IPS-NIHi7 (cell line): Measurements from ENCODE around the gene HACD4.
"Not testable (repeated sequence)": the region's sequence is repeated elsewhere in the genome, so short reads cannot be mapped to it uniquely, and the experiment has no call there.

ENCODE experiments used
- DNase-seq: peaks from one replicate; pipeline ENCODE4 v3.0.0; 2012; ENCODE audit warnings: mixed read lengths; ENCODE audit errors: extremely low spot score

Gene HACD4

DNA sequence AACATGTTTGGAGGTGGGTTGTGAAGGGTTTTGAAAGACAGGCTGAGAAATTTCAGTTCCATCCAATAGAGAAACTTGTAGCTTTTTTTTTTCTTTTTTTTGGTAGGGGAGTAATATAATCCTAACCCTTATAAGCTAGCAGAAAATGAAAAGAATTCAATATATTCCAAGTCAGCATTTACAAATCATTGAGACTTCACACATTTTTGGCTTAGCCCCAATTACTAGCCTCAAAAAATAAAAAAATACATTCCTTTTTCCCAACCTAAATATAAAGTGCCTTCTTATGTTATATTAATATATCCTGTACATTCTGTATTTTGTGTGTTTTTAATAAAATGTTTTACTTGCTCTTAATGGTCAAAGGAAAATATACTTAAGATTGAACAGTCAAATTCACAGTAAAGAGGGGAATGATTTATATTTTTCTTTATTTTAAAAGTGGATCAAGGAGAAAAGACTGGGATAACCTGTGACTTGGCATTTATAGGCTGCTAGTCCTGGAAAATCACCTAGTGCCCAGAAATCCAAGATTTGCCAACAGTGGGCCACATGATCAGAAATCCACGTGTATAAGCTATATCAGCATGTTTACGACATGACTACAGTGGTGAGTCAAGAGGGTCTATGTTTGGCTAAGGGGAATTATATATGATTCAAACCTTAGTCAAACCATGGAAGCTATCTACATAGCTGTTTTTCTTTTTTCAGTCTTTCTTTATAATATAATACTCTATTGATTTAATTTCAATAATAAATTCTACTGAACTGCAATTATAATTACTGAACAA is 14.5 kb downstream of the HACD4 start:
- DNase-seq, result no peak

- no peak for DNase-seq
Measured at GRCh38 chr9:21015995-21016394, 15.4 kb downstream of the HACD4 start.

DNA sequence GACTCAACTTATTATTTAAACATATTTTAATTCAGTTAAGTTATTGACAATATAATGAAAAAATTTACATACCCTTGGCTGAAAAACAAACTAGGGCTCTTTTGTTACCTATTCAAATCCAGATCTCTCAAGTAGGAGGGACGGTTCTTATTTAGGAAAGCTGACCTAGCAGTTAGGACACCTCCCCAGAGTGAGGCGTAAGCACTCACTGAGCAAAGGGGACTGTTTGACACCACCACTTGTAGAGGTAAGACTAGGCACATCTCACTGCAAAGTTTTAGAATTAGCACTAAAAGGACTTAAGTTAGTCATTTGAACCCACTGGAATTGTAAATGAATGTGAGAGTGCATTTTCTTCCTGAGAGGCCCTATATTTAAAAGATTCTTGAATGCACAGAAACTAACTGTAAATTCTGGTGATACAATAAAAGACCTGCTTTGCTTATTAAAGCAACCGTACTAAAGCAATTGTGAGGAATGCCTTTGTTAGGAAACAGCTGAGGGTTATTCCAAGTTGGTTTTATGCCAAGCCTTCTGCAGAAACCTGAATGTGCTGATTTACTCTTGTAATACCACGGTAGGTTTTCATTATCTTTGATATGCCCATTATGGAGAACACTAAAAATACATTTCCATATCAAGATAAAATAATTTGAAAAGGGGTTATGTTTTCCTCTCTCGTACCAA is 16.2 kb downstream of the HACD4 start:
- no peak for DNase-seq

DNA sequence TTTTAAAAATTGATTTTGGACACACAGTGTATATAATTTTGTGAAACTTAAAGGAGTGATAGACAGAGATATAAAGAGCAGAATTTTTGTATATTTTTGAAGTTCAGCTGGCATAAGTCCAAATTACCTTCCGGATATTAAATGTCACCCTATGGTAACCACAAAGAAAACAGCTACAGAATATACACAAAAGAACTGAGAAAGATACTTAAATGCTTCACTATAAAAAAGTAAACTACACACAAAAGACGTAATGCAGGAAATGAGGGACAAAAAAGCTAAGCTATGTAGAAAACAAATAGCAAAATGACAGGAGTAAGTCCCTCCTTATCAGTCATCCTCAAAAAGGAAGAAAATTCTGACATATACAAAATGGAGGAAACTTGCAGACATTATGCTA is 29.4 kb downstream of the HACD4 start:
- DNase-seq, result no peak

DNA sequence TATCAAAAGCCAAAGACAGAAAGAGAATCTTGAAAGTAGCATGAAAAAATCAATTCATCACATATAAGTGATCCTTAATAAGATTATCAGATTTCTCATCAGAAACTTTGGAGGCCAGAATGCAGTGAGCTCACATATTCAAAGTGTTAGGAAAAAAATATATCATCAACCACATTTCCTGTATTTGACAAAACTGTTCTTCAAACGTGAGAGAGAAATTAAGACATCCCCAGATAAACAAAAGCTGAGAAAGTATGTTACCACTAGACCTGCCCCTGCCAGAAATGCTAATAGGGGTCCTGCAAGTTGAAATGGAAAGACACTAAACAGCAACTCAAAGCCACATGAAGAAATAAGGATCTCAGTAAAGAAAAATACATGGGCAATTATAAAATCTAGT is 29.9 kb downstream of the HACD4 start:
- no peak for DNase-seq

DNA sequence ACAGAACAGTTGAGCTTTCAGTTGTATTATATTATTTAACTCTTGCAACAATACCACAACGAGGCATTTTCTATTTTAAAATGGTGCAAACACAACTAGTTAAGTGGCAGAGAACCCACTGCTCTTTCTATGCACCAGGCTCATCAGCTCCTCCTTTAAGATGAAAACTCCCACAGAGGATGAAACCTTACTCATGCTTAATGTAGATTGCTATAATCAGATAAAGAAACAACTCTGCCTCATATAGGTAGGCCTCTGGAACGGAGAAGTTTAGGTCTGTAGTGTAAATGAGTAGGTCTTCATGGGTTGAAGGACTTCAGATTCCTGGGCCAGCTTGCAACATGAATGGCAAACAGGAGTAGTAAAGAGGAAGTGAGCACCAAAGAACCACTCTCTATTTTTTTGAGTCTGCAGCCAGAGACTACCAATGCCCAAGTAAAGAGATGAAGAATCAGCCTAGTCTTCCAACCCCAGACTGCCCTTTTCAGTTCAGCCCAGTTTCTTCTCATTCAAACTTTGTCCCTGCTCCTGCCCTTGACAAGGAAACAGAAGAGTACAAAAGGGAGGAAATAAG is 33.9 kb downstream of the HACD4 start:
- DNase-seq, result no peak

DNA sequence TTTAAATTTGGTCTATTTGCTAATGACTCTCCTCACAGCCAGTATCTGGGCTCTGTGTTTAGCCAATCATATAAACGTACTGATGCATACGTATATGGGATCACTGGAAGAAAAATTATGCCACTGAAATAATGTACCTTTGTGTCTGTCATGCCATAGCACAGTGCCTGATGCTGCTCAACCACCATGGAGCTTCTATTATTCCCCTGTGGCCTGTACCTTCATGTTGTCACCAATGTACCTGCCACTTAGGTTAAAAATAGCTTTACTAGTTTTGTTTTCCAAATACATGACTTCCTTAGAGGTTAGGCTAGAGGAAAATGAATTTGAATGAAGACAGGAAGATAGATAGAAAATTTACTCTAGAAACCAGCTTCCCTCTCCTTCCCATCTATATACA is 34.6 kb downstream of the HACD4 start:
- DNase-seq, result no peak

DNA sequence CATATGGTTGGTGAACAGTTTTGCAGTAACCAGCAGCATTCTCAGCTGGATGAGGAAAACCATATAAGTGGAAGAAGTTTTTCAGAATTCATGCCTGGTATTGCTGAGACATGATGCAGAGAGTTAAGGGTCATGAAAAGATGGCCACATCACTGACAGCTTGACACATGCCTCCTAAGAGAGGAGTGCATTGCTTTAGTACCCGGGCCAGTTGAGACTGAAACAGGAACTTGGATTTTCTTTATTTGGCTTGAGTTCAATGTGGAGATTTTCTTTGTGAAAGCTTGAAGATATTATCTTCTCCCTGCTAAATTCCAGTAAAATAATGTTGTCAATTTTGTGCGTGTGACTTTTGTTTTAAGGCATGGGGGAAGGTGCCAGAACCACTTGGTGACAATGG is 35.8 kb downstream of the HACD4 start:
- no peak for DNase-seq

GRCh38 chr9:20994486-20994885 is 37.0 kb downstream of the HACD4 start:
- DNase-seq, result no peak

GRCh38 chr9:20990867-20991266 is 40.6 kb downstream of the HACD4 start:
- DNase-seq, result no peak

DNA sequence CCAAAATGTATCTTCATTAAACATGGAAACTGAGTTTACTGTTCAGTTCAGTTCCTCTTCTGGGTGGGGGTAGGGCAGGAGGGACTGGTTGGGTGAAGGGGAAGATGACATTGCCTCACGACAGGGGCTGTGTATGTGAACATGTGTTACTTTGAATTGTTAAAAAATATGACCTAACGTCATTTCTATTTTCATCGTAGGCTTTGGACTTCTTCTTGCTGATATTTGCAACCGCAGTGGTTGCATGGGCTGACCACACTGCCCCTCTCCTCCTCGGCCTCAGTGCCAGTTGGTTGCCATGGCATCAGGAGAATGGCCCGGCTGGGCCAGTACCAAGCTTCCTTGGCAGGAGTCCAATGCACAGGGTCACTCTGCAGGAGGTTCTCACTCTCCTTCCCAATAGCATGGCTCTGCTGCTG is 41.5 kb downstream of the HACD4 start:
- DNase-seq, result no peak

- no peak for DNase-seq
Measured at GRCh38 chr9:20988671-20989315, 42.6 kb downstream of the HACD4 start.

DNA sequence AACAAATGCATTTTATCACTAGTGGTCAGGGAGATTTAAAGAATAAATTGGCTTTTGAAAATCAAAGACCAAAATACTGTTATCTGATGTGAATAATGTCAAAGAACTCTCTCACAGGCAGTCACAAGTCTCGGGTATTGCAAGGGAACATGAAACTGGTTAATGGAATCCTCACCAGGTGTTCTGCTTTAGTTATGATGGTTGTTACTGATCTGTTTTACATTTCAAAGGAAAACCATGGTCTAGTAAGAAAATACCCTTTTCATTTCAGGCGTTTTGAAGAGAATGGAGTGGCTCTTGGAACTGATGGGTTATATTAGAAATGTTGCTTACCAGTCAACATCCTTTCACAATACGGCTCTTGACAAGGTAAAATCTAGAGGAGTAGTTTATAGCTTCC is 43.4 kb downstream of the HACD4 start:
- DNase-seq, result no peak

GRCh38 chr9:20987521-20987920 is 43.9 kb downstream of the HACD4 start:
- DNase-seq, result no peak

DNA sequence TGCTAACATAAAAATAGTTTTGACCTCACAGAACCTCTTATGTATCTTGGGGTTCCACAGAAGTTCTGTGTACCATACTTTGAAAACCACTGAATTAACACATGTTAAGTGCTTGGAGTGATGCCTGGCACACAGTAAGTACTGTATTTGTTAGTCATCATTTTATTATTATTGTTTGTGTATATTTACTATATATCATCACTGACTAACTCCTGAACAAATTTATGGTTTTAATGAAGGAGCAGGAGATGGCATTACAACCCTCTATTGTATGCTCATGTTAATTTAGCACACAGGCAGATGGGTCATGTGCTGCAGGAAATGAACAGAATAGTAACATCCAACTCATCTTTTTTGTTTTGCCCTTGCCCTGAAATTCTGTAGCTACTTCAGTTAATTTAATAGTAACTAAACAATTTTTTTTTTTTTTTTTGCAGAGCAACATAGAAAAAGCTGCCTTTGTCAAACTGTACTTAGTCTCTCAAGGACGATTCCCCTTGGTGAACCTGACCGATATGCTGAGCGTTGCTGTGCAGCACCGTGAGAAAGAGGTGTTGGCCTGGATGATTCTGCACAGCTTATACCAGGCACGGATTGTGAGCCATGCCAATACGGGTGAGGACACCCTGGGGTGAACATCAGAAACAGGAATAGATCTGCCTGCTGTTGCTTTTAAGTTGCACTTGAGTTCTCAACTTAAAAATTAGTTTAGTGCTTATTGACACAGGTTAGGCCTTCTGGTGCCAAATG is 45.4 kb downstream of the HACD4 start:
- no peak for DNase-seq

DNA sequence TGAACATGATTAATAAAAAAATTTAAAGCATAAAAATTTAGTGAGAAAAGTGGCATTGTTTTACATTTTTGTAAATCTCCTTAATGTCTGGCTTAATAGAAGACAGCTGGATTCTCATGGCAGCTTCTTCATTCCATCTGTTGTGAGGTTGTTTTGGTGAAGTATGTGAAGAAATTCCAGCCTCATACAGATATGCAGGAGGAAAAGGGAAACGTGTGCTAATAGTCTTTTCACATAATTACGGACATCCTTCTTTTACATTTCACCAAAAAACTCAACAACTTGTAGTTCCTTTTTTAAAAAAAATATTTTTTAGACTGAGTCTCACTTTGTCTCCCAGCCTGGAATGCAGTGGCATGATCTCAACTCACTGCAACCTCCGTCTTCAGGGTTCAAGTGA is 46.9 kb downstream of the HACD4 start:
- DNase-seq, result no peak

GRCh38 chr9:20981486-20981885 is 50.0 kb downstream of the HACD4 start:
- no peak for DNase-seq

GRCh38 chr9:20980832-20981455 is 50.5 kb downstream of the HACD4 start:
- no peak for DNase-seq

DNA sequence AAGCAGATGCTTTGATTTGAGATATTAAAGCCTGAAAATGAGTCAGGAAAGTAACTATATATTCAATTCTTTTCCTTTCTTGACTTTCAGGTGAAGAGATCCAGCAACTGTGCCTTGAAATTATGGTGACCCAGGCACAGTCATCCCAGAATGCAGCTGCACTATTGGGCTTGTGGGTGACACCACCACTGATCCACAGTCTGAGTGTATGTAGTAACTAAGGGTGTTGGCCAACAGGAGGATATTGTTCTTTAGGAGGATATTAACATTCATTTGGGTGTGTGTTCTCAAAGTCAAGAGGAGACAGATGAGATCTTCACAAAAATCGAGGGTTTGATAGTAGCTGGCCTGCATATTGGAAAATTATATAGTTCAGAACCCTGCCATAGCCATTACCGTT is 53.2 kb downstream of the HACD4 start:
- DNase-seq, result no peak

DNA sequence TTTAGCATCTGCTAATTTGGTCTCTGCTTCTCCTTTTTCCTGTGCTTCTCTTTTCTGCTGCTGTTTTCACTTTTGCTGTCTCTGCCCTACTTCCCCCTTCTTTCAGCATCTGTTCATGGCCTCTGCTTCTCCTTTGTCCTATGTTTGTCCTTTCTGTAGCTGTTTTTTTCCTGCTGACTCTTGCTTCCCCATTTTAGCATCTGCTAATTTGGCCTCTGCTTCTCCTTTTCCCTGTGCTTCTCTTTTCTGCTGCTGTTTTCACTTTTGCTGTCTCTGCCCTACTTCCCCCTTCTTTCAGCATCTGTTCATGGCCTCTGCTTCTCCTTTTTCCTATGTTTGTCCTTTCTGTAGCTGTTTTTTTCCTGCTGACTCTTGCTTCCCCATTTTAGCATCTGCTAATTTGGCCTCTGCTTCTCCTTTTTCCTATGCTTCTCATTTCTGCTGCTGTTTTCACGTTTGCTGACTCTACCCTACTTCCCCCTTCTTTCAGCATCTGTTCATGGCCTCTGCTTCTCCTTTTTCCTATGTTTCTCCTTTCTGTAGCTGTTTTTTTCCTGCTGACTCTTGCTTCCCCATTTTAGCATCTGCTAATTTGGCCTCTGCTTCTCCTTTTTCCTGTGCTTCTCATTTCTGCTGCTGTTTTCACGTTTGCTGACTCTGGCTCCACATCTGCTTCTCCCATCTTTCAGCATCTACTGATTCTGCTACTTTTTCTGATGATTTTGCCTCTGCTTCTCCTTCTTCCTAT is 57.1 kb downstream of the HACD4 start:
- DNase-seq, result not testable (repeated sequence)
